Measurements from ENCODE around the gene SYNGR3.

SYNGR3 gene

DNA sequence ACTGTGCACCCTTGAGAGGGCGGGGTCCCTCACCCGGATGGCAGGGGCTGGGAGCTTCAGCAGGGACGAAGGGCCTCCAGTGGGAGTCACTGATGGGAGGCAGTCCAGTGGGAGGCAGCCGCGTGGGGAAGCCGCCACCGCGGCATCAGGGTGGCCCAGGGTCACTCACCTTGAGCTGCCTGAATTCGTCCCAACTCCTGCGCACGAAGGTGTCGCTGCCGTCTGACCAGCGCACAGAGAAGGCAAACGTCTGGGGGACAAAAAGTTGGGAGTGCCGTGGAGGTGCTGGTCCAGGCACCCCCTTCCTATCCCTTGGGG lies 9.0 kb upstream of the SYNGR3 start:
- Histone ChIP-seq H3K9ac (no peak overlapping the region), H3K27me3 (ENCODE audit: control insufficient read depth, insufficient read depth, low read length) (no peaks in the 10 kb centered on the region), H3K79me2 (no peaks in the 10 kb centered on the region), H3K9me3 (ENCODE audit: control insufficient read depth, low read length) (no peaks in the 10 kb centered on the region), H3K4me2 (ENCODE audit: low read length) (no peak overlapping the region), H3K4me1 (peaks cover 5% of the 10 kb centered on the region), H3K27ac (no peak overlapping the region), H3K36me3 (ENCODE audit: control insufficient read depth, insufficient read depth, low read length) (no peaks in the 10 kb centered on the region), H2AFZ (no peak overlapping the region), H3K4me3 (ENCODE audit: low read depth, low read length) (no peak overlapping the region)
- TF ChIP-seq, protein P1, sequence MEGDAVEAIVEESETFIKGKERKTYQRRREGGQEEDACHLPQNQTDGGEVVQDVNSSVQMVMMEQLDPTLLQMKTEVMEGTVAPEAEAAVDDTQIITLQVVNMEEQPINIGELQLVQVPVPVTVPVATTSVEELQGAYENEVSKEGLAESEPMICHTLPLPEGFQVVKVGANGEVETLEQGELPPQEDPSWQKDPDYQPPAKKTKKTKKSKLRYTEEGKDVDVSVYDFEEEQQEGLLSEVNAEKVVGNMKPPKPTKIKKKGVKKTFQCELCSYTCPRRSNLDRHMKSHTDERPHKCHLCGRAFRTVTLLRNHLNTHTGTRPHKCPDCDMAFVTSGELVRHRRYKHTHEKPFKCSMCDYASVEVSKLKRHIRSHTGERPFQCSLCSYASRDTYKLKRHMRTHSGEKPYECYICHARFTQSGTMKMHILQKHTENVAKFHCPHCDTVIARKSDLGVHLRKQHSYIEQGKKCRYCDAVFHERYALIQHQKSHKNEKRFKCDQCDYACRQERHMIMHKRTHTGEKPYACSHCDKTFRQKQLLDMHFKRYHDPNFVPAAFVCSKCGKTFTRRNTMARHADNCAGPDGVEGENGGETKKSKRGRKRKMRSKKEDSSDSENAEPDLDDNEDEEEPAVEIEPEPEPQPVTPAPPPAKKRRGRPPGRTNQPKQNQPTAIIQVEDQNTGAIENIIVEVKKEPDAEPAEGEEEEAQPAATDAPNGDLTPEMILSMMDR (IDR thresholded peaks at IDR 0.05) = no peak

DNA sequence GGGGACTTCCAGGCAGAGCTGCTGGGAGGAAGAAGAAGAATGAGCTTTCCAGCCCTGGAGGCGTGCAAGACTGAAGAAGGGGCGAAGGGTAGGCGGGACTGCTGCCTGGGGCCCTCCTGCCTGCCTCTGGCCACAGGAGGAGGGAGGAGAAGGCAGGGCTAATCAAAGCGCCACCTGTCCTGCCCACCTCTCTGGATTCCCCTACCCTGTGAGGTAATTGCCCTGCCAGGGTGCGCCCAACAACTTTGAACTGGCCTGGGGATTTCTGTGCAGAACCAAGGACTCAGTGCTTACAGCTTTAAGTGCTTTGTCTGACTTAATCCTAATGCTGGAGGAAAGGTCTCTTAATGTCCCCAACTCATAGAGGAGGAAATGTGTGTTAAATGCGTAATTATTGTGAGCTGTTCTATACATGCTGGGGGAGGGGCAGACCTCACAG lies 8.4 kb upstream of the SYNGR3 start, which contains the start of gene NOXO1:
Gene NOXO1, minus strand, starts transcription at position 72 of the 439 bp plus-strand sequence. CDS start 290 bp downstream, outside the sequence.
- H3K9me3 ChIP-seq (ENCODE audit: control insufficient read depth, low read length) = no peaks in the 10 kb centered on the region
- H3K4me1 ChIP-seq = peaks cover 5% of the 10 kb centered on the region
- no peaks in the 10 kb centered on the region for H3K36me3 ChIP-seq (ENCODE audit: control insufficient read depth, insufficient read depth, low read length)
- no peaks in the 10 kb centered on the region for H3K27me3 ChIP-seq (ENCODE audit: control insufficient read depth, insufficient read depth, low read length)
- TF ChIP-seq, protein P1 (IDR thresholded peaks at IDR 0.05) = no peak
- no peak within 1 kb of the TSS for H3K4me3 ChIP-seq (ENCODE audit: low read depth, low read length)
- no peak within 1 kb of the TSS for H3K27ac ChIP-seq
- H3K79me2 ChIP-seq = no peaks in the 10 kb centered on the region
- H3K9ac ChIP-seq = no peak within 1 kb of the TSS
- H2AFZ ChIP-seq = no peak within 1 kb of the TSS
- H3K4me2 ChIP-seq (ENCODE audit: low read length) = no peak within 1 kb of the TSS

DNA sequence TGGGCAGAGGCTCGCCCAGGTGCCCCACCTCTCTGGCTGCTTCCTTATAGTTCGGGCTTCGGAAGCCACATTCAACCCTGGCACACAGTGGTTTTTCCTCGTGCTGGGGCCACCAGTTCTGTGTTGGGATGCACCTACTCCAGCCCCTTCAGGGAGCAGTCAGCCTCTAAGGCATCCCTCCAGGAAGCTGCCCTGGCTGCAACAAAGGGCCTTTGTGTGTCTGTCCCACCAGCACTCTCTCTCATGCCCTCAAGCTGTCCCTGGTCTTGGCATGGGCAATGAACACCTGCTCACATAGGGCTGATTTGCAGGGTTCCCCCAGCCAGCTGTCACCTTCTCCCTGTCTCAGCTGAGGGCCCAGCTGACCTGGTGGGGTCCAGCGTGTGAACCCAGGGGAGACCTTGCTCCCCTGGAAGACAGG lies 7.7 kb upstream of the SYNGR3 start:
- H2AFZ ChIP-seq = no peak overlapping the region
- no peaks in the 10 kb centered on the region for H3K36me3 ChIP-seq (ENCODE audit: control insufficient read depth, insufficient read depth, low read length)
- no peak overlapping the region for H3K27ac ChIP-seq
- no peaks in the 10 kb centered on the region for H3K9me3 ChIP-seq (ENCODE audit: control insufficient read depth, low read length)
- H3K79me2 ChIP-seq = no peaks in the 10 kb centered on the region
- TF ChIP-seq, protein P1 (IDR thresholded peaks at IDR 0.05) = no peak
- H3K9ac ChIP-seq = no peak overlapping the region
- H3K27me3 ChIP-seq (ENCODE audit: control insufficient read depth, insufficient read depth, low read length) = no peaks in the 10 kb centered on the region
- H3K4me2 ChIP-seq (ENCODE audit: low read length) = no peak overlapping the region
- H3K4me1 ChIP-seq = peaks cover 5% of the 10 kb centered on the region
- no peak overlapping the region for H3K4me3 ChIP-seq (ENCODE audit: low read depth, low read length)

DNA sequence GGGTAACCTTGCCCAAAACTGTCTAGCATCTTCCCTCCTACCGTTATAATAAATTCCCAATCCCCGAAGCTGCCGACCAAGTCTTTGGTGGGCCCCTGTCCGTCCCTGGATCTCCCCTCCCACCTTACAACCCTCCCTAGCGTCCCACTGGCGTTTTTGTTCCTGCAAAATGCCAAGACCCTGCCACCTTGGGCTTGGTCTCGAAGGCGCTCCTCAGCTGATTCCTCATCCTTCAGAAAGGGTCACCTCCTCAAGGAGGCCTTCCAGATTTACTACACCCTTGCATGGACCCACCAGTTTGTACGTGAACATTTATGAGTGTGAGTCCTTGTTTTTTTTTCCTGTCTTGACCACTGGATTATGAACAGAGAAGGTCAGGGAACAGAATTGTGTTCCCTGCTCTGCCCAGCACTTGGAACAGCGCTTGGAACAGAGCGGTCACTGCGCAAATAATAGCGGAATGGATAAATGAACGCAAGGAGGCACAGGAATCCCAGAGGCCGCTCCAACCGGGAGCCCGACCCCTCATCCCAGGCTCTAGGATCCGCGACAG lies 6.7 kb upstream of the SYNGR3 start:
- peak overlapping the region; percentile 63 for H2AFZ ChIP-seq
- H3K4me1 ChIP-seq = peaks cover 5% of the 10 kb centered on the region
- TF ChIP-seq, protein P1 (IDR thresholded peaks at IDR 0.05) = no peak
- H3K9ac ChIP-seq = no peak overlapping the region
- no peaks in the 10 kb centered on the region for H3K36me3 ChIP-seq (ENCODE audit: control insufficient read depth, insufficient read depth, low read length)
- peak overlapping the region; percentile 98 for H3K4me2 ChIP-seq (ENCODE audit: low read length)
- no peaks in the 10 kb centered on the region for H3K79me2 ChIP-seq
- peak overlapping the region; percentile 71 for H3K4me3 ChIP-seq (ENCODE audit: low read depth, low read length)
- no peaks in the 10 kb centered on the region for H3K27me3 ChIP-seq (ENCODE audit: control insufficient read depth, insufficient read depth, low read length)
- peak overlapping the region; percentile 25 for H3K27ac ChIP-seq
- H3K9me3 ChIP-seq (ENCODE audit: control insufficient read depth, low read length) = no peaks in the 10 kb centered on the region

Data from parathyroid adenoma (tissue), 2 donors.